ENCODE measurements around the gene STX7.

The STX7 gene

DNA sequence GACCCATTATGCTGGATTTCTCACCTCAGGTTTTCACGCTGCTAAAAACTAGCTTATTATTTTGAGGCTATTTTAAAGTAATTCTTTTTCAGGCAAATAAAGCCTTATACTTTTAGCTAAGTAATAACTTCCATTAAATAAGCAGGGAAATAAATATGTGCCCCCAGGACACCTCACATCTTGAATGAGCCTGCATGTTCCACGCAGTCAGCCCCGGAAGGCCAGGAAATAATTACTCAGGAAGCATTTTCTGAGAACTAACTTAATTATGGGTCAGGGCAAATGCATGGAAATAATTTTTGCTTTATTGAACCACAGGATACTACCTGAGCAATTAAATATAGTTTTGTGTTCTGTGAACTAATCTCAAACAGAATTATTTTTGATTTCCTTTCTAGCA lies 41.1 kb downstream of the STX7 start:
- Histone ChIP-seq H3K79me1 (ENCODE audit: low read depth, low read length) (no peaks in the 10 kb centered on the region), H3K36me3 (replicated peaks in 1 of 2; ENCODE audit: control insufficient read depth in 2 of 2, insufficient read depth in 2 of 2, low read length in 2 of 2) (peaks cover 4 to 24% of the 10 kb centered on the region in 2 donors), H3K27ac (replicated peaks; ENCODE audit: low read length) (no peak overlapping the region), H4K8ac (ENCODE audit: low read depth, low read length) (no peak overlapping the region), H3K23ac (ENCODE audit: low read depth, low read length, poor library complexity) (no peak overlapping the region), H3K9me3 (replicated peaks in 1 of 2; ENCODE audit: control insufficient read depth in 2 of 2, insufficient read depth in 1 of 2, low read depth in 1 of 2, low read length in 2 of 2) (no peaks in the 10 kb centered on the region), H3K18ac (ENCODE audit: low read length) (no peak overlapping the region), H3K9ac (ENCODE audit: low read depth, low read length, poor library complexity) (no peak overlapping the region), H2BK5ac (ENCODE audit: low read length) (no peak overlapping the region), H3K4me2 (ENCODE audit: insufficient read depth, low read length, poor library complexity, severe bottlenecking) (no peak overlapping the region), H2AK5ac (ENCODE audit: low read depth, low read length) (no peak overlapping the region), H2BK12ac (ENCODE audit: low read length) (no peak overlapping the region), H4K91ac (ENCODE audit: low read depth, low read length, poor library complexity) (no peak overlapping the region), H2BK15ac (ENCODE audit: low read length) (no peak overlapping the region), H3K27me3 (ENCODE audit: control insufficient read depth in 3 of 3, insufficient read depth in 3 of 3, low read depth in 1 of 3, low read length in 3 of 3) (no peaks in the 10 kb centered on the region), H3K14ac (ENCODE audit: low read length) (no peak overlapping the region), H3K4ac (ENCODE audit: low read length) (no peak overlapping the region), H3K4me1 (ENCODE audit: control insufficient read depth in 2 of 2, insufficient read depth in 1 of 2, low read depth in 1 of 2, low read length in 2 of 2) (no peaks in the 10 kb centered on the region), H2AFZ (ENCODE audit: low read length) (no peak overlapping the region), H2BK120ac (ENCODE audit: low read depth, low read length) (no peak overlapping the region), H3K4me3 (ENCODE audit: low read length in 2 of 2) (no peak overlapping the region)
- WGBS, 2 donors (ENCODE audit: extremely low coverage in 2 of 2, insufficient read length in 2 of 2, insufficient replicate concordance in 1 of 2): no CpG with 5 or more reads among the region's 3 CpGs
- no peak for DNase-seq (ENCODE audit: low spot score)

GRCh38 chr6:132466952-132467351 lies 46.0 kb downstream of the STX7 start:
- WGBS, 2 donors (ENCODE audit: extremely low coverage in 2 of 2, insufficient read length in 2 of 2, insufficient replicate concordance in 1 of 2): no CpG with 5 or more reads among the region's 3 CpGs
- no peaks in the 10 kb centered on the region for H3K27me3 ChIP-seq (ENCODE audit: control insufficient read depth in 3 of 3, insufficient read depth in 3 of 3, low read depth in 1 of 3, low read length in 3 of 3)
- peaks cover 11 to 47% of the 10 kb centered on the region in 2 donors for H3K36me3 ChIP-seq (replicated peaks in 1 of 2; ENCODE audit: control insufficient read depth in 2 of 2, insufficient read depth in 2 of 2, low read length in 2 of 2)

GRCh38 chr6:132465530-132466485 lies 47.1 kb downstream of the STX7 start:
- Histone ChIP-seq H3K18ac (ENCODE audit: low read length) (no peak overlapping the region), H3K4ac (ENCODE audit: low read length) (no peak overlapping the region)
- WGBS, 2 donors (ENCODE audit: extremely low coverage in 2 of 2, insufficient read length in 2 of 2, insufficient replicate concordance in 1 of 2): no CpG with 5 or more reads among the region's 5 CpGs

More at GRCh38 chr6:132466952-132467351, 46.0 kb downstream of the STX7 start:
- Histone ChIP-seq H3K14ac (ENCODE audit: low read length) (no peak overlapping the region), H2BK120ac (ENCODE audit: low read depth, low read length) (no peak overlapping the region), H3K4me3 (ENCODE audit: low read length in 2 of 2) (no peak overlapping the region), H2BK12ac (ENCODE audit: low read length) (no peak overlapping the region), H4K91ac (ENCODE audit: low read depth, low read length, poor library complexity) (no peak overlapping the region), H3K4me2 (ENCODE audit: insufficient read depth, low read length, poor library complexity, severe bottlenecking) (no peak overlapping the region), H2BK5ac (ENCODE audit: low read length) (no peak overlapping the region), H3K27ac (replicated peaks; ENCODE audit: low read length) (no peak overlapping the region), H3K4me1 (ENCODE audit: control insufficient read depth in 2 of 2, insufficient read depth in 1 of 2, low read depth in 1 of 2, low read length in 2 of 2) (no peaks in the 10 kb centered on the region), H2BK15ac (ENCODE audit: low read length) (no peak overlapping the region), H3K79me1 (ENCODE audit: low read depth, low read length) (no peaks in the 10 kb centered on the region), H3K23ac (ENCODE audit: low read depth, low read length, poor library complexity) (no peak overlapping the region), H3K18ac (ENCODE audit: low read length) (no peak overlapping the region), H3K9me3 (replicated peaks in 1 of 2; ENCODE audit: control insufficient read depth in 2 of 2, insufficient read depth in 1 of 2, low read depth in 1 of 2, low read length in 2 of 2) (no peaks in the 10 kb centered on the region), H2AK5ac (ENCODE audit: low read depth, low read length) (no peak overlapping the region), H3K4ac (ENCODE audit: low read length) (no peak overlapping the region), H4K8ac (ENCODE audit: low read depth, low read length) (no peak overlapping the region), H2AFZ (ENCODE audit: low read length) (no peak overlapping the region), H3K9ac (ENCODE audit: low read depth, low read length, poor library complexity) (no peak overlapping the region)
- DNase-seq (ENCODE audit: low spot score): no peak

DNA sequence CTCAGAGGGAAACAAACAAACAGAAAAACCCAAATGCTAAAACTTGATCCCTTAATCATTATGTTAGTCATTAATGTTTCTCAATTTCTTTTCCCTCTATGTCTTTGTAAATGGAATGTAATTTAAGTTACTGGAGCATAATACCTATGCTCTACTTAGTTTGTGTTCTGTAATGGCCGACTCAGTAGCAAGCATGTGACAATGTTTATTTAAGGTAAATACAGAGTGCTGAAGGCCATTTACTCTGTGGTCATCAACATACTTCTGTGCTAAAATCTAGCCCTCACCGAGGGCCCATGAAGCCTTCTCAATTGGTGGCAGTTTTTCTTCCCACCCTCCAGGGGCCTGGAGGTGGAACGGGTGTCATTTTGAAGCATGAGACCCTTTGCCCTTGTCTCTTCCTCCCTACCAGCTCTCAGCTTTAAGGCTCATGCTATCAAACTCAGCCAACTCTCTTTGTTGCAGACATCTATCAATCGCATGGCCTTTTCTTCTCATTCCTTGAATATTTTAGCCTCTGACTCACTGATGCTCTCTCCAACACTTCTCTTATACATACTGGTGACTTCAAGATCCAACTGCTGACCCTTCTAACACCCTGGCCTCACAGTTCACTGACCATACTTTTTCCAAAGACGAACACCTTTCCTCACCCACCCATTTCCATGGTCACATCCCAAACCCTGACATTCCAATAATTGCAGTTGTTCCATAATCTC lies 48.2 kb downstream of the STX7 start:
- H3K9ac ChIP-seq (ENCODE audit: low read depth, low read length, poor library complexity): no peak overlapping the region
- H2AFZ ChIP-seq (ENCODE audit: low read length): no peak overlapping the region
- H3K4ac ChIP-seq (ENCODE audit: low read length): no peak overlapping the region
- no peaks in the 10 kb centered on the region for H3K4me1 ChIP-seq (ENCODE audit: control insufficient read depth in 2 of 2, insufficient read depth in 1 of 2, low read depth in 1 of 2, low read length in 2 of 2)
- WGBS, 2 donors (ENCODE audit: extremely low coverage in 2 of 2, insufficient read length in 2 of 2, insufficient replicate concordance in 1 of 2): no CpG with 5 or more reads among the region's 5 CpGs
- H2BK5ac ChIP-seq (ENCODE audit: low read length): no peak overlapping the region
- no peaks in the 10 kb centered on the region for H3K9me3 ChIP-seq (replicated peaks in 1 of 2; ENCODE audit: control insufficient read depth in 2 of 2, insufficient read depth in 1 of 2, low read depth in 1 of 2, low read length in 2 of 2)
- no peak overlapping the region for H4K8ac ChIP-seq (ENCODE audit: low read depth, low read length)
- H2BK12ac ChIP-seq (ENCODE audit: low read length): no peak overlapping the region
- DNase-seq (ENCODE audit: low spot score): no peak
- H2BK15ac ChIP-seq (ENCODE audit: low read length): no peak overlapping the region
- H3K23ac ChIP-seq (ENCODE audit: low read depth, low read length, poor library complexity): no peak overlapping the region
- H2AK5ac ChIP-seq (ENCODE audit: low read depth, low read length): no peak overlapping the region
- H3K79me1 ChIP-seq (ENCODE audit: low read depth, low read length): no peaks in the 10 kb centered on the region
- no peak overlapping the region for H3K27ac ChIP-seq (replicated peaks; ENCODE audit: low read length)
- H3K27me3 ChIP-seq (ENCODE audit: control insufficient read depth in 3 of 3, insufficient read depth in 3 of 3, low read depth in 1 of 3, low read length in 3 of 3): no peaks in the 10 kb centered on the region
- no peak overlapping the region for H3K4me3 ChIP-seq (ENCODE audit: low read length in 2 of 2)
- no peak overlapping the region for H3K4me2 ChIP-seq (ENCODE audit: insufficient read depth, low read length, poor library complexity, severe bottlenecking)
- H3K36me3 ChIP-seq (replicated peaks in 1 of 2; ENCODE audit: control insufficient read depth in 2 of 2, insufficient read depth in 2 of 2, low read length in 2 of 2): peaks cover 9 to 50% of the 10 kb centered on the region in 2 donors
- H4K91ac ChIP-seq (ENCODE audit: low read depth, low read length, poor library complexity): no peak overlapping the region
- H2BK120ac ChIP-seq (ENCODE audit: low read depth, low read length): no peak overlapping the region
- H3K18ac ChIP-seq (ENCODE audit: low read length): no peak overlapping the region
- no peak overlapping the region for H3K14ac ChIP-seq (ENCODE audit: low read length)

More at GRCh38 chr6:132465530-132466485, 47.1 kb downstream of the STX7 start:
- H3K23ac ChIP-seq (ENCODE audit: low read depth, low read length, poor library complexity): no peak overlapping the region
- no peak overlapping the region for H4K8ac ChIP-seq (ENCODE audit: low read depth, low read length)
- H3K27me3 ChIP-seq (ENCODE audit: control insufficient read depth in 3 of 3, insufficient read depth in 3 of 3, low read depth in 1 of 3, low read length in 3 of 3): no peaks in the 10 kb centered on the region
- no peak overlapping the region for H3K9ac ChIP-seq (ENCODE audit: low read depth, low read length, poor library complexity)
- H2BK12ac ChIP-seq (ENCODE audit: low read length): no peak overlapping the region
- H2AFZ ChIP-seq (ENCODE audit: low read length): no peak overlapping the region
- no peak overlapping the region for H2BK5ac ChIP-seq (ENCODE audit: low read length)
- H3K27ac ChIP-seq (replicated peaks; ENCODE audit: low read length): no peak overlapping the region
- no peaks in the 10 kb centered on the region for H3K79me1 ChIP-seq (ENCODE audit: low read depth, low read length)
- H3K4me1 ChIP-seq (ENCODE audit: control insufficient read depth in 2 of 2, insufficient read depth in 1 of 2, low read depth in 1 of 2, low read length in 2 of 2): no peaks in the 10 kb centered on the region
- H2BK120ac ChIP-seq (ENCODE audit: low read depth, low read length): no peak overlapping the region
- no peak overlapping the region for H3K4me2 ChIP-seq (ENCODE audit: insufficient read depth, low read length, poor library complexity, severe bottlenecking)
- no peak overlapping the region for H3K4me3 ChIP-seq (ENCODE audit: low read length in 2 of 2)
- peaks cover 11 to 53% of the 10 kb centered on the region in 2 donors for H3K36me3 ChIP-seq (replicated peaks in 1 of 2; ENCODE audit: control insufficient read depth in 2 of 2, insufficient read depth in 2 of 2, low read length in 2 of 2)
- H3K14ac ChIP-seq (ENCODE audit: low read length): no peak overlapping the region
- no peak overlapping the region for H4K91ac ChIP-seq (ENCODE audit: low read depth, low read length, poor library complexity)
- no peak overlapping the region for H2AK5ac ChIP-seq (ENCODE audit: low read depth, low read length)
- no peak overlapping the region for H2BK15ac ChIP-seq (ENCODE audit: low read length)
- DNase-seq (ENCODE audit: low spot score): no peak
- no peaks in the 10 kb centered on the region for H3K9me3 ChIP-seq (replicated peaks in 1 of 2; ENCODE audit: control insufficient read depth in 2 of 2, insufficient read depth in 1 of 2, low read depth in 1 of 2, low read length in 2 of 2)
